ENCODE measurements around the gene TNFSF8. TPM values are rescaled to one million over a fixed set of nuclear protein-coding genes. Genes with fewer than 3 reads are reported as not detected.

TNFSF8 gene
- total RNA-seq, 1 experiment from 2014 or later, result 0.15 TPM

- intact Hi-C loops (cut with micrococcal nuclease; ENCODE audit: unreplicated experiment) (no loop called here), in situ Hi-C loops (cut with HindIII; ENCODE audit: low pct_unique_long_range_greater_than_20kb, low sequenced_read_pairs) (no loop called here)
- DNase-seq (ENCODE audit: low read depth, low spot score), result no peak
- Histone ChIP-seq H3K4me1 (ENCODE audit: control insufficient read depth, insufficient read depth, low read length) (no peaks in the 10 kb centered on the region), H3K36me3 (ENCODE audit: control insufficient read depth, insufficient read depth, low read length) (no peaks in the 10 kb centered on the region), H3K27ac (ENCODE audit: low read length) (no peak overlapping the region), H3K9me3 (ENCODE audit: control insufficient read depth, insufficient read depth, low read depth, low read length) (no peaks in the 10 kb centered on the region), H3K4me3 (ENCODE audit: low read depth in 2 of 2, low read length in 2 of 2) (no peak overlapping the region), H3K27me3 (ENCODE audit: control insufficient read depth, insufficient read depth, low read length) (no peaks in the 10 kb centered on the region)
- BruUV-seq (replicated peaks), result no TSS peak
- ChIA-PET POLR2A (no interaction called here), CTCF (no interaction called here)
- no peak for ATAC-seq
- TF ChIP-seq POLR2AphosphoS5 (IDR thresholded peaks at IDR 0.05; ENCODE audit: low read depth, low read length), result no peak
- no peak for TF ChIP-seq SIN3A (IDR thresholded peaks at IDR 0.05; ENCODE audit: borderline replicate concordance, insufficient read depth, low read depth, low read length)
- TF ChIP-seq, protein P1, sequence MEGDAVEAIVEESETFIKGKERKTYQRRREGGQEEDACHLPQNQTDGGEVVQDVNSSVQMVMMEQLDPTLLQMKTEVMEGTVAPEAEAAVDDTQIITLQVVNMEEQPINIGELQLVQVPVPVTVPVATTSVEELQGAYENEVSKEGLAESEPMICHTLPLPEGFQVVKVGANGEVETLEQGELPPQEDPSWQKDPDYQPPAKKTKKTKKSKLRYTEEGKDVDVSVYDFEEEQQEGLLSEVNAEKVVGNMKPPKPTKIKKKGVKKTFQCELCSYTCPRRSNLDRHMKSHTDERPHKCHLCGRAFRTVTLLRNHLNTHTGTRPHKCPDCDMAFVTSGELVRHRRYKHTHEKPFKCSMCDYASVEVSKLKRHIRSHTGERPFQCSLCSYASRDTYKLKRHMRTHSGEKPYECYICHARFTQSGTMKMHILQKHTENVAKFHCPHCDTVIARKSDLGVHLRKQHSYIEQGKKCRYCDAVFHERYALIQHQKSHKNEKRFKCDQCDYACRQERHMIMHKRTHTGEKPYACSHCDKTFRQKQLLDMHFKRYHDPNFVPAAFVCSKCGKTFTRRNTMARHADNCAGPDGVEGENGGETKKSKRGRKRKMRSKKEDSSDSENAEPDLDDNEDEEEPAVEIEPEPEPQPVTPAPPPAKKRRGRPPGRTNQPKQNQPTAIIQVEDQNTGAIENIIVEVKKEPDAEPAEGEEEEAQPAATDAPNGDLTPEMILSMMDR (IDR thresholded peaks at IDR 0.05), result no peak
- no peak for TF ChIP-seq TCF7L2 (IDR thresholded peaks at IDR 0.05; ENCODE audit: low read depth, low read length)
- TF ChIP-seq, protein P2, sequence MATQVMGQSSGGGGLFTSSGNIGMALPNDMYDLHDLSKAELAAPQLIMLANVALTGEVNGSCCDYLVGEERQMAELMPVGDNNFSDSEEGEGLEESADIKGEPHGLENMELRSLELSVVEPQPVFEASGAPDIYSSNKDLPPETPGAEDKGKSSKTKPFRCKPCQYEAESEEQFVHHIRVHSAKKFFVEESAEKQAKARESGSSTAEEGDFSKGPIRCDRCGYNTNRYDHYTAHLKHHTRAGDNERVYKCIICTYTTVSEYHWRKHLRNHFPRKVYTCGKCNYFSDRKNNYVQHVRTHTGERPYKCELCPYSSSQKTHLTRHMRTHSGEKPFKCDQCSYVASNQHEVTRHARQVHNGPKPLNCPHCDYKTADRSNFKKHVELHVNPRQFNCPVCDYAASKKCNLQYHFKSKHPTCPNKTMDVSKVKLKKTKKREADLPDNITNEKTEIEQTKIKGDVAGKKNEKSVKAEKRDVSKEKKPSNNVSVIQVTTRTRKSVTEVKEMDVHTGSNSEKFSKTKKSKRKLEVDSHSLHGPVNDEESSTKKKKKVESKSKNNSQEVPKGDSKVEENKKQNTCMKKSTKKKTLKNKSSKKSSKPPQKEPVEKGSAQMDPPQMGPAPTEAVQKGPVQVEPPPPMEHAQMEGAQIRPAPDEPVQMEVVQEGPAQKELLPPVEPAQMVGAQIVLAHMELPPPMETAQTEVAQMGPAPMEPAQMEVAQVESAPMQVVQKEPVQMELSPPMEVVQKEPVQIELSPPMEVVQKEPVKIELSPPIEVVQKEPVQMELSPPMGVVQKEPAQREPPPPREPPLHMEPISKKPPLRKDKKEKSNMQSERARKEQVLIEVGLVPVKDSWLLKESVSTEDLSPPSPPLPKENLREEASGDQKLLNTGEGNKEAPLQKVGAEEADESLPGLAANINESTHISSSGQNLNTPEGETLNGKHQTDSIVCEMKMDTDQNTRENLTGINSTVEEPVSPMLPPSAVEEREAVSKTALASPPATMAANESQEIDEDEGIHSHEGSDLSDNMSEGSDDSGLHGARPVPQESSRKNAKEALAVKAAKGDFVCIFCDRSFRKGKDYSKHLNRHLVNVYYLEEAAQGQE (IDR thresholded peaks at IDR 0.05; ENCODE audit: insufficient read depth in 1 of 2, low read depth in 2 of 2, low read length in 1 of 2), result no peak
Measured at GRCh38 chr9:114899461-114899860, 30.9 kb downstream of the TNFSF8 start.

DNA sequence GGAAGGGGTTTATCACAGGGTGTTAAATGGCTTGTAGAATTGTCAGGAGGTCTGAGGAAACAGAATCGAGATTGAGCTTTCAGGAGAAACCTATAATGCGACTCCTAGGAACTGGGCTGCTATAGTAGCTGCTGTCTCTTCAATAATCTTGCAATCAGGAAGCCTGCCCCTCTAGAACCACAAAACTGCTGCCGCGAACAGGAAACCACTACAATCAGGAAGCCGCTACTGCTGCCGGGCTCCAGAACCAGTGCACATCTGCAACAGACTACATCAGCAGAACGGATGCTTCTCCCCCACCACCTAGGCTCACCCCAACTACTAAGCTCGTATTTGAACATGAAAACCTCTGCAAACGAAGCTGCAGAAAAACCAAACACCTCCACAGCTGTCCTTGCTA is 31.6 kb downstream of the TNFSF8 start:
- ATAC-seq, result no peak
- no peak for DNase-seq (ENCODE audit: low read depth, low spot score)
- TF ChIP-seq TCF7L2 (IDR thresholded peaks at IDR 0.05; ENCODE audit: low read depth, low read length) (no peak), POLR2AphosphoS5 (IDR thresholded peaks at IDR 0.05; ENCODE audit: low read depth, low read length) (no peak), SIN3A (IDR thresholded peaks at IDR 0.05; ENCODE audit: borderline replicate concordance, insufficient read depth, low read depth, low read length) (no peak)
- TF ChIP-seq, protein P2 (IDR thresholded peaks at IDR 0.05; ENCODE audit: insufficient read depth in 1 of 2, low read depth in 2 of 2, low read length in 1 of 2), result no peak
- TF ChIP-seq, protein P1 (IDR thresholded peaks at IDR 0.05), result no peak
- in situ Hi-C loops (cut with HindIII; ENCODE audit: low pct_unique_long_range_greater_than_20kb, low sequenced_read_pairs), result no loop called here
- H3K27ac ChIP-seq (ENCODE audit: low read length), result no peak overlapping the region
- ChIA-PET CTCF (no interaction called here), POLR2A (no interaction called here)
- no peak overlapping the region for H3K4me3 ChIP-seq (ENCODE audit: low read depth in 2 of 2, low read length in 2 of 2)
- intact Hi-C loops (cut with micrococcal nuclease; ENCODE audit: unreplicated experiment), result no loop called here
- H3K36me3 ChIP-seq (ENCODE audit: control insufficient read depth, insufficient read depth, low read length), result no peaks in the 10 kb centered on the region
- H3K27me3 ChIP-seq (ENCODE audit: control insufficient read depth, insufficient read depth, low read length), result no peaks in the 10 kb centered on the region
- no TSS peak for BruUV-seq (replicated peaks)
- no peaks in the 10 kb centered on the region for H3K9me3 ChIP-seq (ENCODE audit: control insufficient read depth, insufficient read depth, low read depth, low read length)
- H3K4me1 ChIP-seq (ENCODE audit: control insufficient read depth, insufficient read depth, low read length), result no peaks in the 10 kb centered on the region

Measured in Panc1 (cell line).